ENCODE data around the gene KCNS1.

KCNS1 gene

DNA sequence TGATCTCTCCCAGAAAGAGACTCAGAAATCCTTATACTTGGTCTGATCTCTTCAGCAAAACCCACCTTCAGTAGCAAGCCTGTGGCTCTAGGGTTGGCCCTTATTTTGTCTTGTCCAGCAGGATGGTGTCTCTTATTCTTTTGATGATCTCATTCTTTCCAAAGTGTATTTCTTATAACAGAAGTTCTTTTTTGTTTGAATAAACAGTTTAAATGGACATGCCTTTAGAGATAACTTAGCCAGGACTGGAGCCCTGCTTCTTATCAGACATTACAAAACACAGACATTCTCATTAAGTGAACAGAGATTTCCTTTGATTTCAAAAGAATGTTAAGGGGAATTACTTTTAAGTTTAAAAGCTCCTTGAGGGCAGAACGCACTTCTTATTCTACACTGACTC lies 31.7 kb downstream of the KCNS1 start:
- TF ChIP-seq TAF1 (IDR thresholded peaks at IDR 0.05; ENCODE audit: low read depth) (no peak), CEBPB (IDR thresholded peaks at IDR 0.05) (no peak), NFIC (IDR thresholded peaks at IDR 0.05) (no peak), EGR1 (IDR thresholded peaks at IDR 0.05) (no peak), CREB1 (IDR thresholded peaks at IDR 0.05; ENCODE audit: low read depth) (no peak), TEAD4 (IDR thresholded peaks at IDR 0.05) (no peak), TCF12 (IDR thresholded peaks at IDR 0.05; ENCODE audit: low read depth) (no peak), EP300 (IDR thresholded peaks at IDR 0.05; ENCODE audit: borderline replicate concordance) (no peak), ZBTB7A (IDR thresholded peaks at IDR 0.05; ENCODE audit: low read depth) (no peak), FOXM1 (IDR thresholded peaks at IDR 0.05; ENCODE audit: borderline replicate concordance, low read depth) (no peak), MAX (IDR thresholded peaks at IDR 0.05) (no peak), RAD21 (IDR thresholded peaks at IDR 0.05; ENCODE audit: low read depth) (no peak), YY1 (IDR thresholded peaks at IDR 0.05; ENCODE audit: low read depth) (no peak)
- TF ChIP-seq, protein P1, sequence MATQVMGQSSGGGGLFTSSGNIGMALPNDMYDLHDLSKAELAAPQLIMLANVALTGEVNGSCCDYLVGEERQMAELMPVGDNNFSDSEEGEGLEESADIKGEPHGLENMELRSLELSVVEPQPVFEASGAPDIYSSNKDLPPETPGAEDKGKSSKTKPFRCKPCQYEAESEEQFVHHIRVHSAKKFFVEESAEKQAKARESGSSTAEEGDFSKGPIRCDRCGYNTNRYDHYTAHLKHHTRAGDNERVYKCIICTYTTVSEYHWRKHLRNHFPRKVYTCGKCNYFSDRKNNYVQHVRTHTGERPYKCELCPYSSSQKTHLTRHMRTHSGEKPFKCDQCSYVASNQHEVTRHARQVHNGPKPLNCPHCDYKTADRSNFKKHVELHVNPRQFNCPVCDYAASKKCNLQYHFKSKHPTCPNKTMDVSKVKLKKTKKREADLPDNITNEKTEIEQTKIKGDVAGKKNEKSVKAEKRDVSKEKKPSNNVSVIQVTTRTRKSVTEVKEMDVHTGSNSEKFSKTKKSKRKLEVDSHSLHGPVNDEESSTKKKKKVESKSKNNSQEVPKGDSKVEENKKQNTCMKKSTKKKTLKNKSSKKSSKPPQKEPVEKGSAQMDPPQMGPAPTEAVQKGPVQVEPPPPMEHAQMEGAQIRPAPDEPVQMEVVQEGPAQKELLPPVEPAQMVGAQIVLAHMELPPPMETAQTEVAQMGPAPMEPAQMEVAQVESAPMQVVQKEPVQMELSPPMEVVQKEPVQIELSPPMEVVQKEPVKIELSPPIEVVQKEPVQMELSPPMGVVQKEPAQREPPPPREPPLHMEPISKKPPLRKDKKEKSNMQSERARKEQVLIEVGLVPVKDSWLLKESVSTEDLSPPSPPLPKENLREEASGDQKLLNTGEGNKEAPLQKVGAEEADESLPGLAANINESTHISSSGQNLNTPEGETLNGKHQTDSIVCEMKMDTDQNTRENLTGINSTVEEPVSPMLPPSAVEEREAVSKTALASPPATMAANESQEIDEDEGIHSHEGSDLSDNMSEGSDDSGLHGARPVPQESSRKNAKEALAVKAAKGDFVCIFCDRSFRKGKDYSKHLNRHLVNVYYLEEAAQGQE (IDR thresholded peaks at IDR 0.05; ENCODE audit: low read depth) = no peak

DNA sequence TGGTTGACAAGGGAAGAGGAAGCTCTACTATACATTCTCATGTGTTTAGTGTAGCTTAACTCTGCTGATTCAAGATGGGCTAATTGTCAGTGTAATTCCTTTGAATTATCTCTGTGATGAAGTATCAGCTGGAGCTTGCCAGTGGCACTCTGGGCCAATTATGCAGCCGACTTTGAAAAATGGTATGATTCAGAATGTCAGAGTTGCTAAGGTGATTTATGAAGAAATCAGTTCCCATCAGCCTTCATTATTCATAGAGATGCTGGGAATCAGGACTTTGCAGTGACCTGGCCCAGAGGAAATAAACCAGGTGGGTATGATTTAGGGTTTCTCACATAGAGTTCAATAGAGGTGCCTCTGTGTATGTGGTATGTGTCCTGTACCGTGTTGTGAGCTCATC lies 33.4 kb downstream of the KCNS1 start:
- no peak for TF ChIP-seq USF1 (IDR thresholded peaks at IDR 0.05)
- TF ChIP-seq TAF1 (IDR thresholded peaks at IDR 0.05; ENCODE audit: low read depth) = no peak
- no peak for TF ChIP-seq EP300 (IDR thresholded peaks at IDR 0.05; ENCODE audit: borderline replicate concordance)
- no peak for TF ChIP-seq FOXM1 (IDR thresholded peaks at IDR 0.05; ENCODE audit: borderline replicate concordance, low read depth)

GRCh38 chr20:45067087-45067486 lies 33.8 kb downstream of the KCNS1 start:
- TF ChIP-seq EP300 (IDR thresholded peaks at IDR 0.05; ENCODE audit: borderline replicate concordance) (no peak), FOXM1 (IDR thresholded peaks at IDR 0.05; ENCODE audit: borderline replicate concordance, low read depth) (no peak), TEAD4 (IDR thresholded peaks at IDR 0.05) (no peak), RAD21 (IDR thresholded peaks at IDR 0.05; ENCODE audit: low read depth) (no peak), MAX (IDR thresholded peaks at IDR 0.05) (no peak), YY1 (IDR thresholded peaks at IDR 0.05; ENCODE audit: low read depth) (no peak), EGR1 (IDR thresholded peaks at IDR 0.05) (no peak), CEBPB (IDR thresholded peaks at IDR 0.05) (no peak)
- TF ChIP-seq, protein P1 (IDR thresholded peaks at IDR 0.05; ENCODE audit: low read depth) = no peak

DNA sequence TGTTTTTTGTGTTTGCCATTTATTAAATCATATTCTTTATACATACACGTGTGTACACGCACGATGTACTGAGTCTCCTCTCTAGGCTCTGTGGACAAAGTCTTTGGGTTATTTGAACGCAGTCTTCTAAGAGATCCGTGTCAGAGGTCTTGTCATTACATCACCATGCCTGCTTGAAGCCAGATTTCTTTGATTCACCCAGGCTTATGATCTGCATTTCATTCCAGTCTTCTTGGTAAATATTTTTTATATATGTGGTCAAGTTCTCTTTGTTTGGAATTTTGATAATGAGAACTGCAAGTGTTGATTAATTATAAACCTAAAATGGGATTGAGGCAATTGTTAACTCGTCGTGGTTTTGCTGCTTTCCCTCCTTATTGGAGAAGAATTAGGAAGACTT lies 34.6 kb downstream of the KCNS1 start:
- TF ChIP-seq ZBTB7A (IDR thresholded peaks at IDR 0.05; ENCODE audit: low read depth) (no peak), EP300 (IDR thresholded peaks at IDR 0.05; ENCODE audit: borderline replicate concordance) (no peak), TEAD4 (IDR thresholded peaks at IDR 0.05) (no peak), FOXM1 (IDR thresholded peaks at IDR 0.05; ENCODE audit: borderline replicate concordance, low read depth) (no peak), MAX (IDR thresholded peaks at IDR 0.05) (no peak), YY1 (IDR thresholded peaks at IDR 0.05; ENCODE audit: low read depth) (no peak), NFIC (IDR thresholded peaks at IDR 0.05) (no peak), TCF12 (IDR thresholded peaks at IDR 0.05; ENCODE audit: low read depth) (no peak), RAD21 (IDR thresholded peaks at IDR 0.05; ENCODE audit: low read depth) (no peak), CREB1 (IDR thresholded peaks at IDR 0.05; ENCODE audit: low read depth) (no peak), EGR1 (IDR thresholded peaks at IDR 0.05) (no peak), CEBPB (IDR thresholded peaks at IDR 0.05) (no peak)
- TF ChIP-seq, protein P1 (IDR thresholded peaks at IDR 0.05; ENCODE audit: low read depth) = no peak

GRCh38 chr20:45064812-45065211 lies 36.1 kb downstream of the KCNS1 start:
- no peak for TF ChIP-seq YY1 (IDR thresholded peaks at IDR 0.05; ENCODE audit: low read depth)
- no peak for TF ChIP-seq USF1 (IDR thresholded peaks at IDR 0.05)
- TF ChIP-seq CEBPB (IDR thresholded peaks at IDR 0.05) = no peak
- no peak for TF ChIP-seq NFIC (IDR thresholded peaks at IDR 0.05)
- TF ChIP-seq ZBTB7A (IDR thresholded peaks at IDR 0.05; ENCODE audit: low read depth) = no peak
- no peak for TF ChIP-seq RAD21 (IDR thresholded peaks at IDR 0.05; ENCODE audit: low read depth)
- no peak for TF ChIP-seq EGR1 (IDR thresholded peaks at IDR 0.05)
- TF ChIP-seq, protein P1 (IDR thresholded peaks at IDR 0.05; ENCODE audit: low read depth) = no peak
